ENCODE results near the gene METRNL.

- TF ChIP-seq POLR2A (IDR thresholded peaks at IDR 0.05; ENCODE audit: low read depth, low read length) = no peak
- no peak for TF ChIP-seq TAF1 (IDR thresholded peaks at IDR 0.05; ENCODE audit: borderline replicate concordance, low read depth, low read length)
Measured at GRCh38 chr17:83080858-83081683, 1.7 kb downstream of the METRNL start.
